HL-60 (cell line): ENCODE measurements around the gene ITIH6.

ENCODE experiments used
- DNase-seq, 2 experiments: peaks; one replicate each; pipeline ENCODE4 v3.0.0-alpha.2; 2010 to 2020; ENCODE audit warnings: low read depth in 1 of 2, low spot score in 1 of 2
- H3K27ac ChIP-seq: fragments of 250-450 bp; sonication (Bioruptor Pico); replicated peaks from 2 replicates; pipeline ENCODE4 v1.5.1; 2020; ENCODE audit warnings: mild to moderate bottlenecking, moderate library complexity
- H3K27me3 ChIP-seq: fragments of 250-450 bp; sonication (Bioruptor Pico); 2 replicates; pipeline ENCODE4 v1.5.1; 2021; ENCODE audit warnings: mild to moderate bottlenecking, moderate library complexity; ENCODE audit not compliant: insufficient read depth, poor library complexity, severe bottlenecking
- H3K4me3 ChIP-seq: replicated peaks from 2 replicates; pipeline ENCODE4 v1.5.1; 2011; ENCODE audit warnings: mild to moderate bottlenecking, control low read depth, low read length; ENCODE audit not compliant: insufficient read depth
- CTCF ChIP-seq: IDR thresholded peaks from one replicate; pipeline ENCODE4 v1.5.1; 2011; ENCODE audit warnings: low read length, control low read depth, inconsistent platforms; ENCODE audit not compliant: insufficient read depth
- GABPA ChIP-seq: IDR thresholded peaks from 2 replicates; pipeline ENCODE4 v1.6.1; 2012; ENCODE audit warnings: low read depth
- POLR2AphosphoS5 ChIP-seq: IDR thresholded peaks from 2 replicates; pipeline ENCODE4 v1.6.1; 2012; ENCODE audit warnings: low read depth
- REST ChIP-seq: IDR thresholded peaks from 2 replicates; pipeline ENCODE4 v1.6.1; 2012; ENCODE audit warnings: low read depth; ENCODE audit not compliant: insufficient replicate concordance
- SPI1 ChIP-seq: IDR thresholded peaks from 2 replicates; pipeline ENCODE4 v1.6.1; 2012; ENCODE audit warnings: low read depth, mild to moderate bottlenecking, borderline replicate concordance

The ITIH6 gene

GRCh38 chrX:54788446-54788845 lies 9.6 kb downstream of the ITIH6 start:
- DNase-seq, result no peak
- Histone ChIP-seq H3K27me3 (no peaks in the 10 kb centered on the region), H3K4me3 (no peak overlapping the region), H3K27ac (no peak overlapping the region)
- TF ChIP-seq POLR2AphosphoS5, result no peak
- TF ChIP-seq REST, result no peak
- TF ChIP-seq CTCF, result no peak
- no peak for TF ChIP-seq GABPA
- TF ChIP-seq SPI1, result no peak

DNA sequence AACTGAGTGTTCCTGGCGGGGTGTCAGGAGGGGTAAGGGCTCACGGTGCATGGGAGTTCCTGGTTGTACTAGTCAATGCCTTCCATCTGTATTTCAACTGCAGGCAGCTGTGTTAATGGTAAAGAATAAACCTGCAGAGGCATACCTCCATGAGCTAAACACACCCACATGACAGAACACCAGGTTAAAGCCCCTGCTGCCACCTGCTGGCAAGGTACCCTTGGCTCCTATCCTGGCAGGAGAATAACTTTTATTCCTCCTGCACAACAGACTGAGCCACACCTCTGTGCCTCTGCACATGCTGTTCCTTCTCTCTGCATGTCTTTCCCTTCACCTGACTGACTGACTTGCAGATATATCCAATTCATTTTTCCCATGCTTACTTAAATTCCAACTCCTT lies 11.1 kb downstream of the ITIH6 start:
- TF ChIP-seq GABPA, result no peak
- no peak for TF ChIP-seq SPI1
- no peak for TF ChIP-seq REST
- TF ChIP-seq CTCF, result no peak
- TF ChIP-seq POLR2AphosphoS5, result no peak
- no peak for DNase-seq
- H3K27ac ChIP-seq, result no peak overlapping the region
- no peaks in the 10 kb centered on the region for H3K27me3 ChIP-seq
- H3K4me3 ChIP-seq, result no peak overlapping the region

DNA sequence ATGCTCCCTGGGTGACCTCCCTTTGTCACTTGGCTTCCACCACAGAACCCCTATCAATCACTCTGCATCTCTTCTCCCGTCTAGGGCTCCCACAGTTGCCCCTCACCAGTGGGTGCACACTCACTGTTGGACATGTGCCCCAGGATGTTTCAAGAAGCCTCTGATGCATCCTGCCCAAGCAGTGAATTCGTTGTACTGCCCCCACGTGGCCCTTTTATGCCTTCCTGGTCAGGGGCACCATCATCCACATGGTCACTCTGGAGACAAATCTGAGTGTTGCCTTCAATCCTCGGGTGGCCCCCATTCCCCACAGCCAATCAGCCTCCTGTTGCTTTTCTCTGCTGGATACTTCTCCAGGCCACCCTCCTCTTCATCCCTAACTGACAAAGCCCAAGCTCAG lies 12.2 kb downstream of the ITIH6 start:
- Histone ChIP-seq H3K4me3 (no peak overlapping the region), H3K27me3 (no peaks in the 10 kb centered on the region), H3K27ac (no peak overlapping the region)
- DNase-seq, result peak in 1 of 2 experiments; percentile 5
- TF ChIP-seq SPI1, result no peak
- TF ChIP-seq REST, result no peak
- no peak for TF ChIP-seq GABPA
- no peak for TF ChIP-seq POLR2AphosphoS5
